ELR (cell line): Measurements from ENCODE around the gene SRSF12.
"Not testable (repeated sequence)": the region's sequence is repeated elsewhere in the genome, so short reads cannot be mapped to it uniquely, and the experiment has no call there.

Source experiments
- DNase-seq: peaks from one replicate; pipeline ENCODE4 v3.0.0-alpha.2; 2015; ENCODE audit warnings: low read depth

SRSF12 gene

GRCh38 chr6:89071036-89071435, 46.8 kb downstream of the SRSF12 start:
- DNase-seq: no peak

GRCh38 chr6:89069536-89070163, 48.2 kb downstream of the SRSF12 start:
- no peak for DNase-seq

- DNase-seq: no peak
Measured at GRCh38 chr6:89068695-89069094, 49.2 kb downstream of the SRSF12 start.

- DNase-seq: peak; percentile 60
Measured at GRCh38 chr6:89067796-89068195, 50.1 kb downstream of the SRSF12 start.

- DNase-seq: no peak
Measured at GRCh38 chr6:89066940-89067646, 50.8 kb downstream of the SRSF12 start.

GRCh38 chr6:89066121-89066520, 51.8 kb downstream of the SRSF12 start:
- DNase-seq: not testable (repeated sequence)

- not testable (repeated sequence) for DNase-seq
Measured at GRCh38 chr6:89064931-89065330, 52.9 kb downstream of the SRSF12 start.

GRCh38 chr6:89063881-89064280, 54.0 kb downstream of the SRSF12 start:
- DNase-seq: no peak

GRCh38 chr6:89059227-89059626, 58.6 kb downstream of the SRSF12 start:
- DNase-seq: no peak

- no peak for DNase-seq
Measured at GRCh38 chr6:89058627-89059026, 59.2 kb downstream of the SRSF12 start.

GRCh38 chr6:89057759-89058158, 60.1 kb downstream of the SRSF12 start:
- DNase-seq: no peak

GRCh38 chr6:89054208-89054607, 63.7 kb downstream of the SRSF12 start:
- no peak for DNase-seq

GRCh38 chr6:89051676-89052075, 66.2 kb downstream of the SRSF12 start:
- DNase-seq: no peak

- DNase-seq: no peak
Measured at GRCh38 chr6:89050697-89051096, 67.2 kb downstream of the SRSF12 start.

GRCh38 chr6:89050155-89050554, 67.7 kb downstream of the SRSF12 start:
- DNase-seq: no peak

- peak; percentile 64 for DNase-seq
Measured at GRCh38 chr6:89048985-89049384, 68.9 kb downstream of the SRSF12 start.

- no peak for DNase-seq
Measured at GRCh38 chr6:89048288-89048923, 69.5 kb downstream of the SRSF12 start.

- no peak for DNase-seq
Measured at GRCh38 chr6:89047473-89047872, 70.4 kb downstream of the SRSF12 start.
